Calu3 (cell line): ENCODE measurements around the gene SPIRE2. TPM values are rescaled to one million over a fixed set of nuclear protein-coding genes. Genes with fewer than 3 reads are reported as not detected.
"Not testable (repeated sequence)": the region's sequence is repeated elsewhere in the genome, so short reads cannot be mapped to it uniquely, and the experiment has no call there.

Experiments used
- BruUV-seq: library from RNA; stranded (reverse); fragments of 400-500 nt; replicated peaks from 2 replicates; lab custom pipeline; 2021; lab: Mats Ljungman, UMichigan
- CTCF ChIA-PET: fragments of 300-600 bp; sonication (Branson Sonifier 250); formaldehyde crosslinking; loops from one replicate; lab custom pipeline; 2022; ENCODE audit warnings: antibody characterized with exemption; lab: Charles Lee
- DNase-seq: peaks from one replicate; pipeline ENCODE4 v3.0.0; 2022
- H3K27ac Mint-ChIP-seq: one replicate; pipeline ENCODE4 v1.8.0; 2022; ENCODE audit warnings: mixed read lengths; ENCODE audit not compliant: unreplicated experiment
- H3K27me3 Mint-ChIP-seq: one replicate; pipeline ENCODE4 v1.8.0; 2022; ENCODE audit warnings: mixed read lengths; ENCODE audit not compliant: unreplicated experiment
- H3K36me3 Mint-ChIP-seq: one replicate; pipeline ENCODE4 v1.8.0; 2022; ENCODE audit warnings: mild to moderate bottlenecking, moderate library complexity, mixed read lengths; ENCODE audit not compliant: insufficient read depth, unreplicated experiment
- H3K4me1 Mint-ChIP-seq: one replicate; pipeline ENCODE4 v1.8.0; 2022; ENCODE audit warnings: mild to moderate bottlenecking, low read depth, mixed read lengths; ENCODE audit not compliant: unreplicated experiment
- H3K4me3 Mint-ChIP-seq: one replicate; pipeline ENCODE4 v1.8.0; 2022; ENCODE audit warnings: mild to moderate bottlenecking, low read depth, moderate library complexity, mixed read lengths; ENCODE audit not compliant: unreplicated experiment
- H3K9me3 Mint-ChIP-seq: one replicate; pipeline ENCODE4 v1.8.0; 2022; ENCODE audit warnings: low read depth, mixed read lengths; ENCODE audit not compliant: unreplicated experiment
- CTCF ChIP-seq: fragments of 200-600 bp; IDR thresholded peaks from one replicate; pipeline ENCODE4 v1.8.0; 2022; ENCODE audit warnings: antibody characterized with exemption; ENCODE audit not compliant: unreplicated experiment
- intact Hi-C: fragments of 100-400 bp; cut with micrococcal nuclease; formaldehyde crosslinking; loops from one replicate; pipeline ENCODE4 v1.10.0; 2022; ENCODE audit not compliant: unreplicated experiment
- total RNA-seq: library from RNA; stranded (reverse); gene quantifications from 2 replicates; pipeline ENCODE4 v1.2.3, GENCODE V29; 2022

SPIRE2 gene
- total RNA-seq, 1 experiment from 2014 or later = 46.3 TPM

GRCh38 chr16:89873972-89874689 is 45.9 kb downstream of the SPIRE2 start:
- no peak for TF ChIP-seq CTCF
- DNase-seq = peak; percentile 98
- Mint-ChIP-seq H3K36me3 (peaks cover 68% of the 10 kb centered on the region), H3K4me1 (peaks cover 15% of the 10 kb centered on the region), H3K27me3 (no peaks in the 10 kb centered on the region), H3K4me3 (peak overlapping the region; percentile 93), H3K9me3 (no peaks in the 10 kb centered on the region), H3K27ac (peak overlapping the region; percentile 93)
- intact Hi-C loops = no loop called here
- CTCF ChIA-PET = interaction anchor here (0.6 to 1.7 kb wide), 7 partner anchors 10 to 145 kb away, joined by 3 to 8 read pairs (median 4); partner anchors contain the start of gene TUBB3
- no TSS peak for BruUV-seq

GRCh38 chr16:89879123-89879522 is 50.8 kb downstream of the SPIRE2 start:
- H3K4me3 Mint-ChIP-seq, intact Hi-C loops, H3K27ac Mint-ChIP-seq, CTCF ChIA-PET, H3K9me3 Mint-ChIP-seq, BruUV-seq, DNase-seq, H3K27me3 Mint-ChIP-seq: not testable (repeated sequence)
- peaks cover 83% of the 10 kb centered on the region for H3K36me3 Mint-ChIP-seq
- H3K4me1 Mint-ChIP-seq = peaks cover 14% of the 10 kb centered on the region

GRCh38 chr16:89880477-89881367 is 52.4 kb downstream of the SPIRE2 start:
- no TSS peak for BruUV-seq
- TF ChIP-seq CTCF = no peak
- no peak for DNase-seq
- no peaks in the 10 kb centered on the region for H3K27me3 Mint-ChIP-seq
- no peaks in the 10 kb centered on the region for H3K9me3 Mint-ChIP-seq
- no peak overlapping the region for H3K27ac Mint-ChIP-seq
- intact Hi-C loops = no loop called here
- CTCF ChIA-PET = no interaction called here
- no peaks in the 10 kb centered on the region for H3K4me1 Mint-ChIP-seq
- H3K4me3 Mint-ChIP-seq = no peak overlapping the region
- H3K36me3 Mint-ChIP-seq = peaks cover 83% of the 10 kb centered on the region

GRCh38 chr16:89881368-89881730 is 53.1 kb downstream of the SPIRE2 start:
- no TSS peak for BruUV-seq
- no peaks in the 10 kb centered on the region for H3K27me3 Mint-ChIP-seq
- intact Hi-C loops = no loop called here
- no peaks in the 10 kb centered on the region for H3K9me3 Mint-ChIP-seq
- H3K36me3 Mint-ChIP-seq = peaks cover 83% of the 10 kb centered on the region
- TF ChIP-seq CTCF = no peak
- no peak overlapping the region for H3K27ac Mint-ChIP-seq
- H3K4me1 Mint-ChIP-seq = no peaks in the 10 kb centered on the region
- CTCF ChIA-PET = no interaction called here
- DNase-seq = no peak
- no peak overlapping the region for H3K4me3 Mint-ChIP-seq
